LNCAP (cell line): ENCODE measurements around the gene BCL2.

Experiments
- TF ChIP-seq, protein P1 (sequence below): fragments of 450-650 bp; IDR thresholded peaks from 2 replicates; pipeline ENCODE4 v1.5.1; 2017; ENCODE audit warnings: mild to moderate bottlenecking

Gene BCL2

DNA sequence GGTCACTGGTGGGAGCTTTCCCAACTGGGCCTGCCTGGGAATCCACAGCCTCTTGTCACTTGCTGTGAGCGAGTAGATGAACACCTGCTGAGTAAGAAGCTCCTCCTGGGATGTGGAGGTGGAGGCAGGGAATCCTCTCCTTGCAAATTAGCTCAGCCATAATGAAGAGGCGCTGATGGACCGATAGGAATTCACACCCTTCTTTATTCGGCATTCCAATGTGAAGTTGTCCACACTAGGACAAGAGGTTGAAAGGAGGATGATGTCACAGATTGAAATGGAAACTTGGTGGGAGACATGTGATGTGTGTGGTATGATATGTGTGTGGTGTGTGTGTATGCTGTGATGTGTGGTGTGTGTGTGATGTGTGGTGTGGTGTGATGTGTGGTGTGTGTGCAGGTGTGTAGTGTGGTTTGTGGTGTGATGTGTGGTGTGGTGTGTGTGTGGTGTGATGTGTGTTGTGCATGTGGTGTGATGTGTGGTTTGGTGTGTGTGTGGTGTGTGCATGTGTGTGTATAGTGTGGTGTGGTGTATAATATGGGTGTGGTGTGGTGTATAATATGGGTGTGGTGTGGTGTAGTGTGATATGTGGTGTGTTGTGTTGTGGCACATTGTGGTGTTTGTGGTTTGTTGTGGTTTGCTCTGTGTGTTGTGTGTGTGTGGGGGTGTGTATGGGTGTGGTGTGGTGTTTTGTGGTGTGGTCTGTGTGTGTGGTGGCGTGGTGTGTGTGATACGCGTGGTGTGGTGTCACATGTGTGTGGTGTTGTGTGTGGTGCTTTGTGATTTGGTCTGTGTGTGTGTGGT is 216.4 kb downstream of the BCL2 start:
- TF ChIP-seq, protein P1, sequence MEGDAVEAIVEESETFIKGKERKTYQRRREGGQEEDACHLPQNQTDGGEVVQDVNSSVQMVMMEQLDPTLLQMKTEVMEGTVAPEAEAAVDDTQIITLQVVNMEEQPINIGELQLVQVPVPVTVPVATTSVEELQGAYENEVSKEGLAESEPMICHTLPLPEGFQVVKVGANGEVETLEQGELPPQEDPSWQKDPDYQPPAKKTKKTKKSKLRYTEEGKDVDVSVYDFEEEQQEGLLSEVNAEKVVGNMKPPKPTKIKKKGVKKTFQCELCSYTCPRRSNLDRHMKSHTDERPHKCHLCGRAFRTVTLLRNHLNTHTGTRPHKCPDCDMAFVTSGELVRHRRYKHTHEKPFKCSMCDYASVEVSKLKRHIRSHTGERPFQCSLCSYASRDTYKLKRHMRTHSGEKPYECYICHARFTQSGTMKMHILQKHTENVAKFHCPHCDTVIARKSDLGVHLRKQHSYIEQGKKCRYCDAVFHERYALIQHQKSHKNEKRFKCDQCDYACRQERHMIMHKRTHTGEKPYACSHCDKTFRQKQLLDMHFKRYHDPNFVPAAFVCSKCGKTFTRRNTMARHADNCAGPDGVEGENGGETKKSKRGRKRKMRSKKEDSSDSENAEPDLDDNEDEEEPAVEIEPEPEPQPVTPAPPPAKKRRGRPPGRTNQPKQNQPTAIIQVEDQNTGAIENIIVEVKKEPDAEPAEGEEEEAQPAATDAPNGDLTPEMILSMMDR = no peak

DNA sequence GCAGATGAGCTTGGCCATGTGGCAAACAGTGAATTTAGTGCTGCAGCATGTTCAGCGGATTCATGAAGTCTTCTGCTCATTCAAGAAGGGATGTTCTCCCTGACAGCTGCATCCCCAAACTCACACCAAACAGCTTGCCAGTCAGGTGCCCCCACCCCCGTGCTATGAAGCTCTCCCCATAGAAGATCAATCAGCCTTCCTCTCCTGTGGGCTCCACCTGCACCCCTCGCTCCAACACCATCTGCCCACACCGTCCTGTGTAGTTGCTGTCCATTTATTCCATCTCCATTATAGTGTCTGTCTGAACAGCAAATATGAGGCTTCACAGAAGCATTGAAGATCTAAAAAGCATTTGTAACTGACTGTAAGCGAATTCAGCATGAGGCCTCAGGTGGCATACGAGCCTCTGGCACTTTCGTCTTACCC is 218.9 kb downstream of the BCL2 start:
- TF ChIP-seq, protein P1 = no peak

DNA sequence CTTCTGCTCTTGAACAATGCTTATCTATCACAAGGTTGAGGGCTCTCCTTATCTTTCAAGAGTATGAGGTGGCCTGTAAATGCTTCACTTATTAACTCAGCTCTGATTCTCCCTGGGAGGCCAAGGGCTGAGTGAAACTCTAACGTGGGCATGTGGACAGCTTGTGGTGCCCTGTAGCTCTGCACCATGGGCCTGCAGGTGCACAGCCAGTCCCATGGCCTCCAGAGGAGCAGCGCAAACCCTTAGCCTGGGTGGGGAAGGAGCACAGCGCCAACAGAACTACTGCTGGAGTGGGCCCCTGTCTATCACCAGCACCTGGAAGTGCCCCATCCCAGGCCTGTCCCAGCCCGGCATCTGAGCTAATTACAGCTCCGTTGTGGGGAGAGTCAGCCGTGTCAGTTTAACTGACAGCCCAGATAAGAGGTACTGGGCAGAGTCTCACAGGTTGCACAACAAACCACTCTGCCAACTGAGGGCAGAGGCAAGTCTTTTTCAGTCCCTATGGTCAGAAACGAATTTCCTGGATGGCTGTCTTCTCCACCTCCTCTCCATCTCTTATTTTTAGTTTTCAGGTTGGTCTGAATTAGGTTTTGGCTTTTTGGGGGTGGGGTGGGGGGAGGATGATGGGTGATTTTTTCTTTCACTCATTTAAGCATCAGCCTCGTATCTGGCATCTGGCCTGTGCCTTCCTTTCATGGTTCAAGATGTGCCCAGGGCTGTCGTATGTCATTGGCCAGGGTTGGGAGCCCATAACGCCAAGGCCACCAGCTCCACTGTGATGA is 219.5 kb downstream of the BCL2 start:
- TF ChIP-seq, protein P1 = no peak

GRCh38 chr18:63099091-63099840 is 220.3 kb downstream of the BCL2 start:
- TF ChIP-seq, protein P1 = no peak

DNA sequence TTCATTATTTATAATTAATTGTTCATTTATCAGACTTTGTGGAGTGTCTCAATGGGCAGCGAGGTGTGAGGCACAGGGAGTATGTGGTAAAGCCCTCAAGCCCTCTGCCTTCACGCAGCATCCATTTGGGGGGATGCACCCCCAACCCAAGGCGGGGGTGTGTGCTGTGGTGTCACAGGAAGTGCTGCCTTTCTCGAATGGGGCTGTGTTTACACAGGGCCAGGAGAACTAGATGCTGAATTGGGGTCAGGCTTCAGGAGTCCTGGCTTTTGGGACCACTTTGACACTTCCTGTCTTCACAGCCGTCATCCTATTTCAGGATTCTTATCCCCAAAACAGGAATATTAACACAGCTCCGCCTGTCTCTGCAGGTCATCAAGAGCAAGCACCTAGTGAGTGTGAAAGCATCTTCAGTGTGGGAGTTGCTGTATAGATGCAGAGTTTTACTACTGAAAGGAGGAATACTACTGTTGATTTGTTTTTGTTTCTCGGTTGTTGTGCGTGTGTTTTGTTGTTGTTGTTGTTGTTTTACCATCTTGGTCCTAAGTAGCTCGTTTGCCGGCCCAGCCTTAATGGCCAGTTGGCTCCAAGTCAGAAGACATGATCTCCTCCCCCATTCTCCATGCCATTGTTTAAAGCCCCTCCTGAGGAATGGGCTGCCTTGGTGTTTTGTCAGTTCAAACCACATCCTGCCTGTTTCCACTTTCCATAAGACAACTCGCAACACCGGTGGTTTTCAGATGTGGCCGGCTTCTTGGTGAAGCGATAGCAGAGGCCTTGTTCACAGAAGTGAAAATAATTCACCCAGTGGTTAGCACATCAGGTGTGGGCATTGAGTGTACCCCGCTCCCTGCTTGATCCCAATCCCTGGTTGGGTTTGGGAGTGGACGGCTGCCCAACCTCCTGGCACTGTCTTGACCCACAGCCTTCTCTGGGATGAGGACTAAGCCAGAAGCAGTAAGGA is 221.3 kb downstream of the BCL2 start:
- TF ChIP-seq, protein P1 = no peak

DNA sequence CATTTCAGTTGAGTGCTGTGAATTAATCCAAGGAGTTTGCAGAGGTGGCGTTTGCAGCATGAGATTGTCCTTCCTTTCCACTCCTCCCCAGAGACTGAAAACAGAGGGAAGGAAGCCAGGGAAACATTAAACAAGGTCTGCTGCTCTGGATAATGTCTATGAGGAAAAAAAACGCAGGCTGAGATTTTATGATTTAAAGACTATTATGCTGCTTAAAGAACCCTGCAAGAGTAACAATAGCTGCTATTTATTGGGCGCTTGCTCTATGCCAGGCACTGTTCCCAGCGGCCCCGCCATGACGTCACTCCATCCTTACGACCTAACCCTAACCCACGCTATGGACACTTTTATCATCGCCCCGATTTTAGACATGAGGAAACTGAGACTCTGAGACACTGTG is 222.4 kb downstream of the BCL2 start:
- TF ChIP-seq, protein P1 = no peak
